T-helper 2 cell (primary cell): ENCODE results near the gene PGBD1.

Experiments
- DNase-seq, 5 experiments: peaks; one replicate each; pipeline versions ENCODE4 v3.0.0 to v3.0.0-alpha.2; 2012 to 2022
- total RNA-seq, 2 donors: gene quantifications; one replicate each; lab custom pipeline; 2026; lab: John Stamatoyannopoulos, UW

The PGBD1 gene, protein sequence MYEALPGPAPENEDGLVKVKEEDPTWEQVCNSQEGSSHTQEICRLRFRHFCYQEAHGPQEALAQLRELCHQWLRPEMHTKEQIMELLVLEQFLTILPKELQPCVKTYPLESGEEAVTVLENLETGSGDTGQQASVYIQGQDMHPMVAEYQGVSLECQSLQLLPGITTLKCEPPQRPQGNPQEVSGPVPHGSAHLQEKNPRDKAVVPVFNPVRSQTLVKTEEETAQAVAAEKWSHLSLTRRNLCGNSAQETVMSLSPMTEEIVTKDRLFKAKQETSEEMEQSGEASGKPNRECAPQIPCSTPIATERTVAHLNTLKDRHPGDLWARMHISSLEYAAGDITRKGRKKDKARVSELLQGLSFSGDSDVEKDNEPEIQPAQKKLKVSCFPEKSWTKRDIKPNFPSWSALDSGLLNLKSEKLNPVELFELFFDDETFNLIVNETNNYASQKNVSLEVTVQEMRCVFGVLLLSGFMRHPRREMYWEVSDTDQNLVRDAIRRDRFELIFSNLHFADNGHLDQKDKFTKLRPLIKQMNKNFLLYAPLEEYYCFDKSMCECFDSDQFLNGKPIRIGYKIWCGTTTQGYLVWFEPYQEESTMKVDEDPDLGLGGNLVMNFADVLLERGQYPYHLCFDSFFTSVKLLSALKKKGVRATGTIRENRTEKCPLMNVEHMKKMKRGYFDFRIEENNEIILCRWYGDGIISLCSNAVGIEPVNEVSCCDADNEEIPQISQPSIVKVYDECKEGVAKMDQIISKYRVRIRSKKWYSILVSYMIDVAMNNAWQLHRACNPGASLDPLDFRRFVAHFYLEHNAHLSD
- 0.31 to 3.3 reads per million in 2 donors for total RNA-seq

DNA sequence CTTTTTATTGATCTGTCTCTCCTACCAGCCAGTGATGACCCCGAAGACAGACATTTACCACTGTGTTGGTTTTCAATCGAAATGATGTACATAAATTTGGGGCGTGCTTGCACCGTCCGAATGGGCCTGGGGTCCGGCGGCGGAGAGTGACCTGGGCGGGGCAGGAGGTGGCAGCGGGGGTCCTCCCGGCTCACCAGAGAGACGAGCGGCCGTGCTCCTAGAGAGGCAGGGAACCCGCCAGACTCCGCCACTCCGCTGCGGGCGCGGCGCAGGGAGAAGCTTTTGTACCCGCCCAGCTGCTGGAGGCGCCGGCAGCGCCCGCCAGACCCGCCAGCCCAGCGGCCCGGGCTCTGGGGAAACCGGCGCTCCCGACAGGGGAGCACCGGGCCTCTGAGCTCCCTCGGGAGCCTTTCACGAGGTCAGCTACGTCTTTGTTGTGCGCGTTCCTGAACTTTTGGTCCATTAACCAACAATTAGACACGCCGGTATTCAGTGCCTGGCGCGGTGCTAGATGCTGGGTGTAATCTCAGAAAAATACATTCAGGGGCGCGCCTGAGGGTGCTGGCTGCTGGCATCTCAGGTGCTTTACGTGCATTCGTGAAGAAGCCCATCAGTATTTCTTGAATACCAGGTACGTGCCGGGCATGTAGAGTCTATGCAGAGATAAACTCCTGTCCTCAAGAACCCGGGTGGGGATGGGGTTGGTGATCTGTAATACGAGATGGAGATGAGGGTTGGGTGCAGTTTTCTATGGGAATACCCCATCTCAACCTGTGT lies at the start of gene PGBD1:
PGBD1 (plus strand) TSS at position 285 of the 777 bp plus-strand sequence. CDS start 2,242 bp downstream, outside the sequence.
- DNase-seq = peak in 4 of 5 experiments; percentile 13 to 74 (median 17)

GRCh38 chr6:28232785-28233184 lies 48.6 kb upstream of the PGBD1 start:
- no peak for DNase-seq

DNA sequence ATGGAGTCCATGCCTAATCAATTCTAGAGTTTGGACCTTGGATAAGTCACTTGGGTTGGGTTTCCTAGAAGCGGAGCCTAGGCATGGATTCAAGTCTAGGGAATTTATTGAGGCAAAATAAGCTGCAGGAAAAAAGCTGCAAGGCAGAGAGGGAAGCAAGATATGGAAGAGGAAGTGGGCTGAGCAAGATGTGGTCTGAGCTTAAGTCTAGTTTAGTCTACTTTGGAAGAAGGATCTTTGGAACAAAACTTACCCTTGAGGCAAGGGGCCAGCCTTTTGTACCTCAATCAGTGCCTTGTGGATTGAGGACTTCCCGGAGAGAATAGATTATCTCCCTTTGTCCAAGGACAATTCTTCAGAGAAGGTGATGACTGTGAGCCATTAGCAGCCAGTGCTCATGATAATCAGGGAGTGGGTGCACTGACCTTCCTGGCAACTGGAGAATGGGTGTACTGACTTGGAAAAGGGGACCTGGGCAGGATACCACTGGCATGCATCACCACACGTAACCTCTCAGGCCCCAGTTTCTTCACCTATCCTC lies 45.4 kb upstream of the PGBD1 start:
- no peak for DNase-seq

DNA sequence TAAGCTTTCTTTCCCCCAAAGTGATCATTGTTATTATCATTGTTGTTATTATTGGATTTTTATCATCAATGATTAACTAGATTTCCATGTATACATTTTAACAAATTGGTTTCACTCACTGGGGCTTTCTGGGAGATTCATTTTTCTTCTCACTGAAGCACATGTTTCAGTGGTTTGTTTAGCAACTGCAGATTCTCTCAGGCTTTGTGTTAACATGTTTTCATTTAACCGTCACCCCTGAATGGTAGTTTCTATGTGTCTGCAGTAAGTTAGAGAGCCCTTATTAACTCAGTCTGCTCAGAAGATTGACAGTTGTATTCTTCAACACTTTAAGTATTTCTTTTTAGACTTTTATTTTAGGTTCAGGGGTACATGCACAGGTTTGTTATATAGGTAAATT lies 41.7 kb upstream of the PGBD1 start:
- DNase-seq = no peak

DNA sequence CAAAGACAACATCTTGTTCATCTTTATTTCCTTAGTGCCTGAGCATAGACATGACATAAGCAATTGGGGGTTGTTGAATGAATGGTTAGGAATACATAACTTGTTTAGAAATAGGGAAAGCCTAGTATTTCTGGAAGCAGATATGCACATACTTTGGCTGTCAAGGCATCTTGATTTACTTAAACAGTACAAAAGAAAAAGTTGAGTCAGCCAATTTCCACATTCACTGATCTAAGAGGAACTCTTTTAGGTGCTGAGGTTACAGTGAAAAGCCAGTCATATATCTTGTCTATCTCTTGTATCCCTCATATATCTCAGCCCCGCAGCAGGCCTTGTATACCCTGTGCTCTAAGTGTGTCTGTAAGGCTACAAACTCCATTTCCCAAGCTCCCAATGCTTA lies 40.9 kb upstream of the PGBD1 start:
- no peak for DNase-seq

GRCh38 chr6:28243946-28244345 lies 37.4 kb upstream of the PGBD1 start:
- no peak for DNase-seq

- no peak for DNase-seq
Observed at GRCh38 chr6:28245206-28245941, 36.0 kb upstream of the PGBD1 start.

- no peak for DNase-seq
Observed at GRCh38 chr6:28248916-28249315, 32.5 kb upstream of the PGBD1 start.

DNA sequence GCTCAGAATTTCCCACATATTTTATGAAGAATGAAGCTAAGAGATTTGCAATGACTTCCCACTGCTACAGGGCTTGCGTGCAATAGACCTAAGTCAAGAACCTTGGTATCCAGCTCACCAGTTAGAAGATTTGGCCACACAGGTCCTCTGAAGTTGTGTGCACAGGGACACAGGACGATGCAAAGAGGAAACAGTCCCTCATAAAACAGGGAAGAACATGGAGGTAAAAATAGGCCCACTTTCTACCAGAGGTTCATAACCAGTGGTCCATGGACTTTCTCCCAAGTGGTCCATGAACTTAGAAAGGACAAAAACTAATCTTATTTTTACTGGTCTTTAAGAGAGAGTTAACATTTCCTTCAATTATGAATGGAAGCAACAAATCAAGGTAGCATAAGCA lies 30.6 kb upstream of the PGBD1 start:
- no peak for DNase-seq

DNA sequence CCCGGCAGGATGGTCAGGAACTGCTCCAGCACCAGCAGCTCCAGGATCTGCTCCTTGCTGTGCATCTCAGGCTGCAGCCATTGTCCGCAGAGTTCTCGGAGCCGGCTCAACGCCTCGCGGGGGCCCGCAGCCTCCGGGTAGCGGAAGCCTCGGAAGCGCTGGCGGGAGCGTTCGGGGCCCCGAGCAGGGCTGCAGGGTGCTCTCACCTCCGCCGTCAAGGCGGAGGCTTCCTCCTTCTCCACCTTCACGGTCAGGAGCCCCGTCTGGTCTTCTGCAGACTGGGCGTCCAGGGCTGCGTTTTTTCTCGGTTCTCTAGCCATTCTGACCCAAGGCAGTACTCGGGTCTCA lies 29.7 kb upstream of the PGBD1 start:
- DNase-seq = peak in 3 of 5 experiments; percentile 6 to 68 (median 24)

DNA sequence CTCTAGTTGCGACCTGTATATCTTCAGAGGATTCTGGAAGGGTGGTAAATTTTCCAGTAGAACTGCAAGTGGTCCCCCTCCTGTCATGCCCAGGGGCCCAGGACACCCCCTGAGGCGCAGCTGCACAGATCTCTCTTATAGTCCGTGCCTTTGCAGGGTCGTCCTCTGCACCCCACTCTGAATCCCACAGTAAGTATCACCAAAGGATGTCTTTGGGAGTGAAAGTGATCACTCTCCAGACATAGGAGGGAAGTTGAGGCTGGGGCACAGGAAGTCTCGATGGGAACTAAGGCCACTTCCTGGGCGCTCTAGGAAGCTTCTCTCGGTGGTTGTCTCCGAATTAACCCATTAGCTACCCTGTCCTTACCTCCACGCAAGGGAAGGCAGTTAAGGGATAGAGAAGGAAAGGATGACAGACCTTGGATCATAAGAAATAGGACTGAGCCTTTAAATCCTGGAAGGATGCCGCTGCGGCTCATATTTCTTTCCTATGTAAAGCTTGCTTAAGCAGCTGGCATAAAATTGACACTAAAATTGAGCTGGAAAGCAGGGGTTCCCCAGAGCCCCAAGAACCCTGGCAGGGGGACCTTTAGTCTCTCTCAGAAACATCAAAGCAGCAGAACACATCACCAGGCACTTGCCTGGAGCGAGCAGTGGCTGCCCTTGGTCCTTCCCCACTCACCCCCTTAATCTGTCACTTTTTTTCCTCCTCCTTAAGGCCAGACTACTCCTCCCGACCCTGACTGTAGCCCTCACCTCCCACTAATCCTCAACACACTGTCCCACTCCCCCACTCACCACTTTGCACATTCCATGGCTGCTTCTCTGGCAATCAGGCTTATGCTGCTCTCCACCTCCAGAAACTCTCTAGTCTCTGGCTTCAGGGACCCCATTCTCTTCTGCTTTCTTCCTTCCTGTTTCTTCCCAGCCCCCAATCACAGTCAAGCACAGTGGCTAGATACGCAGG lies 29.1 kb upstream of the PGBD1 start, which contains the start of gene ZKSCAN4:
ZKSCAN4 (minus strand) TSS at position 261 of the 967 bp plus-strand sequence. CDS start 289 bp downstream, outside the sequence.
- DNase-seq = peak in 4 of 5 experiments; percentile 59 to 92 (median 70)

DNA sequence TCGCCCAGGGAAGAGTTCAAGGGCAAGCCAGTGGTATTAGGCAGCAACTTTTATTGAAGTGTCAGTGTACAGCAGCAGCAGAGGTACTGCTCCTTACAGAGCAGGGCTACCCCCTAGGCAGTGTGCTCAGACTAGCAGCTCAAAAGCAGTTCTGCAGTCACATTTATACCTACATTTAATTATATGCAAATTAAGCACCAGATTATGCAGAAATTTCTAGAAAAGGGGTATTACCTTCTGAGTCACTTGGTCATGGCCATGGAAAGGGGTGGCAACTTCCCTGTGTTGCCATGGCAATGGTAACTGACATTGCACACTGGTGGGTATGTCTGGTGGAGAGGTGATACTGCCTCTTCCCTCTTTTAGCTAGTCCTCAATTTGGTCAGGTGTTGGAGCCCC lies 27.3 kb upstream of the PGBD1 start:
- DNase-seq = peak in 1 of 5 experiments; percentile 21

- no peak for DNase-seq
Observed at GRCh38 chr6:28257042-28257441, 24.3 kb upstream of the PGBD1 start.

GRCh38 chr6:28258877-28259777 lies 22.2 kb upstream of the PGBD1 start, which contains the start of gene NKAPL:
Gene NKAPL (plus strand): TSS chr6:28259297. CDS start chr6:28259372, 75 bp downstream.
- DNase-seq = peak in 4 of 5 experiments; percentile 5 to 69 (median 20)

- DNase-seq = no peak
Observed at GRCh38 chr6:28263922-28264321, 17.4 kb upstream of the PGBD1 start.

- DNase-seq = peak in 1 of 5 experiments; percentile 45
Observed at GRCh38 chr6:28264834-28265401, 16.5 kb upstream of the PGBD1 start.

GRCh38 chr6:28266563-28266961 lies 14.8 kb upstream of the PGBD1 start:
- no peak for DNase-seq

- DNase-seq = peak; percentile 37 to 93 (median 72)
Observed at GRCh38 chr6:28266962-28267694, 14.2 kb upstream of the PGBD1 start, which contains the start of gene ZSCAN26. Gene ZSCAN26 (plus strand): TSS chr6:28267143. CDS start chr6:28271920, 4,777 bp downstream.
